ENCODE measurements around the gene FOLR1.

The FOLR1 gene

GRCh38 chr11:72218251-72218745 lies 26.4 kb downstream of the FOLR1 start:
- no peak overlapping the region for H3K4me2 ChIP-seq (ENCODE audit: low read length)
- H3K4me1 ChIP-seq (ENCODE audit: control insufficient read depth, insufficient read depth, low read length) = peaks cover 8% of the 10 kb centered on the region
- no peak overlapping the region for H3K9ac ChIP-seq (ENCODE audit: low read depth, low read length)
- H3K9me3 ChIP-seq (replicated peaks; ENCODE audit: low read length) = no peaks in the 10 kb centered on the region
- no peaks in the 10 kb centered on the region for H3K36me3 ChIP-seq (ENCODE audit: insufficient read depth, low read length)
- peaks cover 50% of the 10 kb centered on the region for H3K27me3 ChIP-seq (ENCODE audit: control insufficient read depth, insufficient read depth, low read length)
- no peak overlapping the region for H3K4me3 ChIP-seq (ENCODE audit: low read length)

GRCh38 chr11:72220696-72221363 lies 28.9 kb downstream of the FOLR1 start:
- no peak overlapping the region for H3K4me3 ChIP-seq (ENCODE audit: low read length)
- no peaks in the 10 kb centered on the region for H3K9me3 ChIP-seq (replicated peaks; ENCODE audit: low read length)
- no peak overlapping the region for H3K4me2 ChIP-seq (ENCODE audit: low read length)
- H3K27me3 ChIP-seq (ENCODE audit: control insufficient read depth, insufficient read depth, low read length) = peaks cover 27% of the 10 kb centered on the region
- H3K9ac ChIP-seq (ENCODE audit: low read depth, low read length) = no peak overlapping the region
- peaks cover 13% of the 10 kb centered on the region for H3K4me1 ChIP-seq (ENCODE audit: control insufficient read depth, insufficient read depth, low read length)
- H3K36me3 ChIP-seq (ENCODE audit: insufficient read depth, low read length) = no peaks in the 10 kb centered on the region

- Histone ChIP-seq H3K4me2 (ENCODE audit: low read length) (no peak overlapping the region), H3K9ac (ENCODE audit: low read depth, low read length) (no peak overlapping the region), H3K9me3 (replicated peaks; ENCODE audit: low read length) (no peaks in the 10 kb centered on the region), H3K4me1 (ENCODE audit: control insufficient read depth, insufficient read depth, low read length) (peaks cover 16% of the 10 kb centered on the region), H3K4me3 (ENCODE audit: low read length) (no peak overlapping the region), H3K27me3 (ENCODE audit: control insufficient read depth, insufficient read depth, low read length) (peaks cover 22% of the 10 kb centered on the region), H3K36me3 (ENCODE audit: insufficient read depth, low read length) (no peaks in the 10 kb centered on the region)
Measured at GRCh38 chr11:72221386-72222075, 29.6 kb downstream of the FOLR1 start.

GRCh38 chr11:72222106-72222891 lies 30.4 kb downstream of the FOLR1 start:
- H3K4me1 ChIP-seq (ENCODE audit: control insufficient read depth, insufficient read depth, low read length) = peaks cover 24% of the 10 kb centered on the region
- no peaks in the 10 kb centered on the region for H3K9me3 ChIP-seq (replicated peaks; ENCODE audit: low read length)
- peak overlapping the region; percentile 94 for H3K9ac ChIP-seq (ENCODE audit: low read depth, low read length)
- H3K36me3 ChIP-seq (ENCODE audit: insufficient read depth, low read length) = peaks cover 5% of the 10 kb centered on the region
- peak overlapping the region; percentile 84 for H3K4me3 ChIP-seq (ENCODE audit: low read length)
- peaks cover 17% of the 10 kb centered on the region for H3K27me3 ChIP-seq (ENCODE audit: control insufficient read depth, insufficient read depth, low read length)
- peak overlapping the region; percentile 95 for H3K4me2 ChIP-seq (ENCODE audit: low read length)

GRCh38 chr11:72222907-72223614 lies 31.1 kb downstream of the FOLR1 start:
- Histone ChIP-seq H3K4me1 (ENCODE audit: control insufficient read depth, insufficient read depth, low read length) (peaks cover 31% of the 10 kb centered on the region), H3K9ac (ENCODE audit: low read depth, low read length) (peak overlapping the region; percentile 94)

GRCh38 chr11:72223615-72224563 lies 31.9 kb downstream of the FOLR1 start:
- H3K36me3 ChIP-seq (ENCODE audit: insufficient read depth, low read length) = peaks cover 21% of the 10 kb centered on the region
- H3K4me3 ChIP-seq (ENCODE audit: low read length) = peak overlapping the region; percentile 84
- H3K9ac ChIP-seq (ENCODE audit: low read depth, low read length) = peak overlapping the region; percentile 94
- peaks cover 33% of the 10 kb centered on the region for H3K4me1 ChIP-seq (ENCODE audit: control insufficient read depth, insufficient read depth, low read length)
- H3K27me3 ChIP-seq (ENCODE audit: control insufficient read depth, insufficient read depth, low read length) = peaks cover 3% of the 10 kb centered on the region
- no peaks in the 10 kb centered on the region for H3K9me3 ChIP-seq (replicated peaks; ENCODE audit: low read length)
- peak overlapping the region; percentile 95 for H3K4me2 ChIP-seq (ENCODE audit: low read length)

More at GRCh38 chr11:72222907-72223614, 31.1 kb downstream of the FOLR1 start:
- H3K4me3 ChIP-seq (ENCODE audit: low read length) = peak overlapping the region; percentile 84
- H3K27me3 ChIP-seq (ENCODE audit: control insufficient read depth, insufficient read depth, low read length) = peaks cover 11% of the 10 kb centered on the region
- H3K4me2 ChIP-seq (ENCODE audit: low read length) = peak overlapping the region; percentile 95
- H3K9me3 ChIP-seq (replicated peaks; ENCODE audit: low read length) = no peaks in the 10 kb centered on the region
- peaks cover 13% of the 10 kb centered on the region for H3K36me3 ChIP-seq (ENCODE audit: insufficient read depth, low read length)

GRCh38 chr11:72224564-72225410 lies 32.8 kb downstream of the FOLR1 start, which contains the start of gene INPPL1:
Gene INPPL1, plus strand, starts transcription at chr11:72224767. Its CDS starts 218 bp downstream, at chr11:72224985.
- Histone ChIP-seq H3K4me3 (ENCODE audit: low read length) (peak within 1 kb of the TSS; percentile 84), H3K4me1 (ENCODE audit: control insufficient read depth, insufficient read depth, low read length) (peaks cover 33% of the 10 kb centered on the region), H3K4me2 (ENCODE audit: low read length) (peak within 1 kb of the TSS; percentile 95), H3K9me3 (replicated peaks; ENCODE audit: low read length) (no peaks in the 10 kb centered on the region), H3K9ac (ENCODE audit: low read depth, low read length) (peak within 1 kb of the TSS; percentile 94), H3K36me3 (ENCODE audit: insufficient read depth, low read length) (peaks cover 30% of the 10 kb centered on the region), H3K27me3 (ENCODE audit: control insufficient read depth, insufficient read depth, low read length) (no peaks in the 10 kb centered on the region)

GRCh38 chr11:72225411-72225951 lies 33.5 kb downstream of the FOLR1 start:
- peak overlapping the region; percentile 84 for H3K4me3 ChIP-seq (ENCODE audit: low read length)
- no peaks in the 10 kb centered on the region for H3K9me3 ChIP-seq (replicated peaks; ENCODE audit: low read length)
- H3K9ac ChIP-seq (ENCODE audit: low read depth, low read length) = peak overlapping the region; percentile 94
- H3K4me1 ChIP-seq (ENCODE audit: control insufficient read depth, insufficient read depth, low read length) = peaks cover 33% of the 10 kb centered on the region
- peaks cover 37% of the 10 kb centered on the region for H3K36me3 ChIP-seq (ENCODE audit: insufficient read depth, low read length)
- no peaks in the 10 kb centered on the region for H3K27me3 ChIP-seq (ENCODE audit: control insufficient read depth, insufficient read depth, low read length)
- H3K4me2 ChIP-seq (ENCODE audit: low read length) = peak overlapping the region; percentile 95

GRCh38 chr11:72226701-72227100 lies 34.8 kb downstream of the FOLR1 start:
- H3K4me3 ChIP-seq (ENCODE audit: low read length) = no peak overlapping the region
- no peaks in the 10 kb centered on the region for H3K9me3 ChIP-seq (replicated peaks; ENCODE audit: low read length)
- H3K4me2 ChIP-seq (ENCODE audit: low read length) = no peak overlapping the region
- peaks cover 33% of the 10 kb centered on the region for H3K4me1 ChIP-seq (ENCODE audit: control insufficient read depth, insufficient read depth, low read length)
- H3K9ac ChIP-seq (ENCODE audit: low read depth, low read length) = no peak overlapping the region
- no peaks in the 10 kb centered on the region for H3K27me3 ChIP-seq (ENCODE audit: control insufficient read depth, insufficient read depth, low read length)
- H3K36me3 ChIP-seq (ENCODE audit: insufficient read depth, low read length) = peaks cover 49% of the 10 kb centered on the region
